ENCODE data around the gene KDM4D.
"Not testable (repeated sequence)": the region's sequence is repeated elsewhere in the genome, so short reads cannot be mapped to it uniquely, and the experiment has no call there.

KDM4D gene

DNA sequence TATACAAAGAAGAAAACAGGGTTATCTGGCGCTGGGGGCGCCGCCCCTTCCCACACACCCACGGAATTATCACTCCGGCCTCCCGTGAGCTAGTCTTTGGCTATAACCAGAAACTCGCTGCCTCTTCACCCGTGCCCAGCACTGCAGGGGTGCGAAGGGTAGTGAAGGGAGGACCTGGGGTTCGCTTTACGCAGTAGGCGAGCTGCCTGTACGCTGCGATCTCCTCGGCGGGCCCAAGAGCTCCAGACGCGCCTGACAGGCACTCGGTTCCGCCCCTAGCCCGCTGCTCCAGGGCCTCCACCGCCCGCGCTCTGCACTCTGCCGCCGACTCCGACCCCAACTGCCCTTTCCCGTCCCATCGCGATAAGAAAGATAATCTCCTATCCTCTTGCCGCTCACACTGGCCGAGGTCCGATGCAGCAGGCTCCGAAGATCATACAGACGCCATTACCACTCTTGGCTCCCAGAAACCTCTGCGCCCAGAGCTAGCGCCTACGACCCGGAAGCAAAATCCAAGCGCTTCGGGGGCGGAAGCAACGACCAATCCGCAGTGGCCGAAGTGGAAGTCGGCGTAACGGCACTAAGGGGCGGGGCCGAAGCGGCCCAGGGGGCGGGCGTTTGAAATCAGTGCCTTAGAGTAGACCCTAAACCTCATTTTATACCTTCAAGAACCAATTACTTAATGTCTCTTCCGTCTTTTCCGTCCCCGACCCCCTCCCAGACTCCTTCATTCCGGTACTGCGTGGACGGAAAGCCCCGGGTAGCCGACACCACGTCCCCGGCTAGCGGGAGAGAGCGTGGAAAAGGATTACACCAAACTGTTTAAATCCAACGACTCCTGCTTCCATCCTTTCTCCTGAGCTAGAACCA lies at the start of gene KDM4D, which contains the start of gene CWC15:
TSS of gene KDM4D (plus strand) at position 611 of the 870 bp plus-strand sequence. CDS start 23,664 bp downstream, outside the sequence.
TSS of gene CWC15 (minus strand) at position 458 of the 870 bp plus-strand sequence. CDS start 1,371 bp downstream, outside the sequence.
- H2AFZ ChIP-seq (ENCODE audit: low read depth, low read length): peak within 1 kb of the TSS; percentile 99
- H3K9me3 ChIP-seq (ENCODE audit: low read length): no peaks in the 10 kb centered on the region
- peak within 1 kb of the TSS; percentile 100 for H3K4me3 ChIP-seq (ENCODE audit: low read length)
- peaks cover 15% of the 10 kb centered on the region for H3K4me1 ChIP-seq (ENCODE audit: insufficient read depth, low read length)
- H3K36me3 ChIP-seq (ENCODE audit: insufficient read depth, low read length): peaks cover 39% of the 10 kb centered on the region
- no peaks in the 10 kb centered on the region for H3K27me3 ChIP-seq (ENCODE audit: insufficient read depth, low read length)

DNA sequence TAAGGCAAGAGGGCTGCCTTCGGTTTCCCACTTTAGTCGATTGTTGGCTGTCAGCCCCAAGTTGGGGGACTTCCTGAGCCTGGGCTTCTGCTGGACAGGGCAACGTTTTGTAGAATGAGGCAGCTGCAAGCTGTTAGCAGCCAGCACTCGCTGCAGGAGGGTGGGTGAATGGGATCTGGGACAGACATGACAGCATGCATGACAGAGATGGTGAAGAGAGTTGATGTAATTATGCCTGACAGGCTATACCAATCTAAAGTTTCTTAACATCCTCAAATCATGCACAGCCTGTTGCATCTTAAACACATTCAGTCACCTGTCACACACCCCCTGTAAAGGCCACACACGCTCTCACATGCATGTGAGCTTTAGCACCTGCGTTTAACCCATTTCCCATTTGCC lies 49.3 kb upstream of the KDM4D start:
- H3K36me3 ChIP-seq (ENCODE audit: insufficient read depth, low read length): no peaks in the 10 kb centered on the region
- no peaks in the 10 kb centered on the region for H3K9me3 ChIP-seq (ENCODE audit: low read length)
- H3K4me3 ChIP-seq (ENCODE audit: low read length): no peak overlapping the region
- no peaks in the 10 kb centered on the region for H3K27me3 ChIP-seq (ENCODE audit: insufficient read depth, low read length)
- peaks cover 33% of the 10 kb centered on the region for H3K4me1 ChIP-seq (ENCODE audit: insufficient read depth, low read length)
- H2AFZ ChIP-seq (ENCODE audit: low read depth, low read length): no peak overlapping the region

DNA sequence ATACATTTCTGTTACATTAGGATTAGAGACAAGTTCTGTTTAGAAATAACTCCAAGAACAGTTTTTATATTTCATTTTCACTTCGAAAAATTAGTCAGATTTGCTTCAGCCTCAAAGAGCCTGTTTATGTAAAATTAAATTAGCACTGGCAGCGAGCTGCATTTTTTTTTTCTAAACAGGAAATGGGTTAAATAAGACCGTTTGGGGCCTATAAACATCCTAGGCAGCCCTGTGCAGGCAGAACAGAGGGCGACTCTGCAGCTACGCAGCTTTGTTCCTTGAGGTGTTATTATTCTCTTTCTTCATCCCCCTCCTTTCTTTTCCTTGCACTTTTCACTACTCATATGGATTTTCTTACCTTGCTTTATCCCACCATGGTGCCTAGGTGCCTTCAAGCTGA lies 48.9 kb upstream of the KDM4D start:
- Histone ChIP-seq H2AFZ (ENCODE audit: low read depth, low read length) (no peak overlapping the region), H3K4me1 (ENCODE audit: insufficient read depth, low read length) (peaks cover 33% of the 10 kb centered on the region), H3K36me3 (ENCODE audit: insufficient read depth, low read length) (no peaks in the 10 kb centered on the region), H3K27me3 (ENCODE audit: insufficient read depth, low read length) (no peaks in the 10 kb centered on the region), H3K9me3 (ENCODE audit: low read length) (no peaks in the 10 kb centered on the region), H3K4me3 (ENCODE audit: low read length) (no peak overlapping the region)

DNA sequence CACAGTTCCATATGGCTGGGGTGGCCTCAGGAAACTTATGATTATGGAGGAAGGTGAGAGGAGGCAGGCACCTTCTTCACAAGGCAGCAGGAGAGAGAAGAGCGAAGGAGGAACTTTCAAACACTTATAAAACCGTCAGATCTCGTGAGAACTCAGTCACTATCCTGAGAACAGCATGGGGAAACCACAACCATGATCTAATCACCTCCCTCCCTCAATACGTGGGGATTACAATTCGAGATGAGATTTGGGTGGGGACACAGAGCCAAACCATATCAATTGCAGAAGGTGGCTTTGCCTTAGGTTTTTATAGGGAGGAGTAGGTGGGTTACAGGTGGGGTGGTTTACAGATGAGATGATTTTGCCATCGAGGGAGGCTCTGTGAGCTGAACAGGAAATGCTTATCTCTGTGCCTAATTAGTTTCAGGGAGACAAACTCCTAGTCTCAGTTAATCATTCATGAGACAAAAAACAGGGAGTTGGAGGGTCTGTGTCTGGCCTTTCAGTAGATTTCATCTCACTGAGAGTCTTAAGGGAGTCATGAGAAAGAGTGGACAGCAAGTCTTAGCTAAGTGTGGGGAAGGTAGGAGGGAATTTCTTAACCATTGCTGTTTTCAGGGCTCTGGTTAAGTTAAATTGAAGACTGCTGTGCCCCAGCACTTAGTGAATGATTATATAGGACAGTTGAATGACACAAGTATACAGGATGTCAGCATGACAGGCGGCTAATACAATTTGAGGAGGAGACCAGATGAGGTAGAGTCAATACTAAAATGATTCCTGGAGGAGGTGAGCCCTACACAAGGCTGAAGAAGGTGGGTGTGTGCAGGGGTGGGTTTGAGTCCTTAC lies 47.9 kb upstream of the KDM4D start:
- H3K4me1 ChIP-seq (ENCODE audit: insufficient read depth, low read length): peaks cover 33% of the 10 kb centered on the region
- no peaks in the 10 kb centered on the region for H3K9me3 ChIP-seq (ENCODE audit: low read length)
- no peak overlapping the region for H3K4me3 ChIP-seq (ENCODE audit: low read length)
- no peak overlapping the region for H2AFZ ChIP-seq (ENCODE audit: low read depth, low read length)
- no peaks in the 10 kb centered on the region for H3K36me3 ChIP-seq (ENCODE audit: insufficient read depth, low read length)
- H3K27me3 ChIP-seq (ENCODE audit: insufficient read depth, low read length): no peaks in the 10 kb centered on the region

DNA sequence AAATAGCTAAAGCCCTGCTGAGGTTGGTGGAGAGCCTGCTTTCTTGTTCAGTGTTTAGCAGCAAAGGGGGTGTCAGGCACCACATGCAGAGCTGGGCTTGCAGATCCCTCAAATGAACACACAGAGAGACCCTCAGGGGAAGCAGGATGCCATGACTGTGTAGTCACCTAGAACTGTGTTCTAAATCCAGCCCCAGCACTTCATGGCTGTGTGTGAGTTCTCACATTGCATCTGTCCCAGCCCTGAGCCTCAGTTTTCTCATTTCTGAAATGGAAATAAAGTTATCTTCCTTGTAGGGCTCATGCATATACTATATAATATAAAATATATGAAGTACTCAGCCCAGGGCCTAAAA lies 47.3 kb upstream of the KDM4D start:
- H3K27me3 ChIP-seq (ENCODE audit: insufficient read depth, low read length): no peaks in the 10 kb centered on the region
- no peaks in the 10 kb centered on the region for H3K36me3 ChIP-seq (ENCODE audit: insufficient read depth, low read length)
- H2AFZ ChIP-seq (ENCODE audit: low read depth, low read length): no peak overlapping the region
- peaks cover 33% of the 10 kb centered on the region for H3K4me1 ChIP-seq (ENCODE audit: insufficient read depth, low read length)
- H3K4me3 ChIP-seq (ENCODE audit: low read length): no peak overlapping the region
- no peaks in the 10 kb centered on the region for H3K9me3 ChIP-seq (ENCODE audit: low read length)

DNA sequence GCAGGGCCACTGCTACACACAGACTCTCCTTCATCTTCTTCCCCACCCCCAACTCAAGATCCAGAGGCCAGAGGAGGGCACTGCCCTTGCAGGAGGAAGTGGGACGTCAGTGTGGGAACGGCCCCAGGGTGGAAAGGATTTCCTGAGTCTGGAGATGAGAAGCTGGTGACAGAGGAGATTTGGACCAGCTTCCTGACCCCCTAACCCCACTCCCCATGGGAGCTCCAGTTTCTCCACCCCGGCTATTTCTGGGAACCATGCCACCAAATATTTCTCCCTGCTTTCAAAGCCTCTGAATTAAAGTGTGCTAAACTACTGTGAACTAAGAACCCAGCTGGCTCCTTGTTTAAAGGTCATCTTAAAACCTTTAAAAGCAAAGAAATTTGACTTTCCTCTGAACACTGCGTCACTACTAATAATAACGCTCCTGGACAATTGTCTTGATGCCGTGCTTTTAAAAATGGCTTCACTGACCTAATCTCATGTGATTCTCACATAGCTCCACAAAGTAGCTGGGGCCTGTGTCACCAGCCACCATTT lies 46.7 kb upstream of the KDM4D start:
- Histone ChIP-seq H2AFZ (ENCODE audit: low read depth, low read length) (no peak overlapping the region), H3K36me3 (ENCODE audit: insufficient read depth, low read length) (no peaks in the 10 kb centered on the region), H3K27me3 (ENCODE audit: insufficient read depth, low read length) (no peaks in the 10 kb centered on the region), H3K4me3 (ENCODE audit: low read length) (no peak overlapping the region), H3K4me1 (ENCODE audit: insufficient read depth, low read length) (peaks cover 30% of the 10 kb centered on the region), H3K9me3 (ENCODE audit: low read length) (no peaks in the 10 kb centered on the region)

DNA sequence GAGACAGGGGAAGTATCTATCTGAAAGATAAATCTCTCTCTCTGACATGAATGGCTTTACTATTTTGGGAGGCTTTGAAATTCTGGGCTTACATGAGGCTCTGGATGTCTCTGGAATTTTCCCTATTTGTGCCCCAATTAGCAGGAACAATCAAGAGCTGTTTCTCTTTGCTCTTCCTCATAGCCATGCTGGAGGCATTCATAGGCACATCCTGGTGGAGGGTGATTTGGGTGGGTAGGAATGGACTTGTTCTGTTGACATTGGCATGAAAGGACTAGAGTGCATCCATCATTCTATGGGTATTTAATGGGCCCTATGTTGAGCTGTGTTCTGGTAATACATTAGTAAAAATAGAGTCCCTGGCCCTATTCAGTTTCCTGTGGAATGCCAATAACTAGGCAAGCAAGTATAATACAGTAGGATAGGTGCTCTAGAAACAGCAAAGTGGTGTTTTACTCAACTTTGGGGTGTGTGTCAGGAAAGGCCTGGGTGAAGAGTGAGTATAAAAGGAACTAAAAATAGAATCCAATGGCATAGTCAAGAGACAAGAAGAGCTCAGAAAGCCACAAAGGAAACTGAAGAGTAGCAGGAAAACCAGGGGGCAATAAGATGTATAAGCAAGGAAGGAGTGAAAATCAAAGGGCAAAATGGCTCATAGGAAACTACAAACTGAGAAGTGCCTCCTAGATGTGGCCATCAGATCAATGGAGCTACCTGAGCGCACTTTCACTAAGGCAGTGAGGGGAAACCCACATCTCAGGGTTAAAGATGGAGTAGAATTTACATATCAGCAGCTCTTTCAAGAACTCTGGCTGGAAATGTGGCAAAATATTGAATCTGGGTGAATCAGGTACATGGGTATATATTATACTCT lies 45.2 kb upstream of the KDM4D start:
- no peaks in the 10 kb centered on the region for H3K9me3 ChIP-seq (ENCODE audit: low read length)
- H2AFZ ChIP-seq (ENCODE audit: low read depth, low read length): no peak overlapping the region
- peaks cover 14% of the 10 kb centered on the region for H3K4me1 ChIP-seq (ENCODE audit: insufficient read depth, low read length)
- H3K36me3 ChIP-seq (ENCODE audit: insufficient read depth, low read length): no peaks in the 10 kb centered on the region
- no peaks in the 10 kb centered on the region for H3K27me3 ChIP-seq (ENCODE audit: insufficient read depth, low read length)
- no peak overlapping the region for H3K4me3 ChIP-seq (ENCODE audit: low read length)

DNA sequence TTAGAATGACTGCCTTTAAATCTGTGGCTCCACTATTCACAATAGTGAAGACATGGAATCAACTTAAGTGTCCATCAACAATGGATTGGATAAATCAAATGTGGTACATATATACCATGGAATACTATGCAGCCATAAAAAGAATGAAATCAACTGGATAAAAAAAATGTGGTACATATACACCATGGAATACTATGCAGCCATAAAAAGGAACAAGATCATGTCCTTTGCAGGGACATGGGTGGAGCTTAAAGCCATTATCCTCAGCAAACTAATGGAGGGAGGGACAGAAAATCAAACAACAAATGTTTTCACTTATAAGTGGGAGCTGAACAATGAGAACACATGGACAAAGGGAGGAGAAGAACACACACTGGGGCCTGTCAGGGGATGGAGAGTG lies 41.4 kb upstream of the KDM4D start:
- not testable (repeated sequence) for H3K4me3 ChIP-seq (ENCODE audit: low read length); H3K9me3 ChIP-seq (ENCODE audit: low read length); H3K4me1 ChIP-seq (ENCODE audit: insufficient read depth, low read length); H3K36me3 ChIP-seq (ENCODE audit: insufficient read depth, low read length); H3K27me3 ChIP-seq (ENCODE audit: insufficient read depth, low read length); H2AFZ ChIP-seq (ENCODE audit: low read depth, low read length)

DNA sequence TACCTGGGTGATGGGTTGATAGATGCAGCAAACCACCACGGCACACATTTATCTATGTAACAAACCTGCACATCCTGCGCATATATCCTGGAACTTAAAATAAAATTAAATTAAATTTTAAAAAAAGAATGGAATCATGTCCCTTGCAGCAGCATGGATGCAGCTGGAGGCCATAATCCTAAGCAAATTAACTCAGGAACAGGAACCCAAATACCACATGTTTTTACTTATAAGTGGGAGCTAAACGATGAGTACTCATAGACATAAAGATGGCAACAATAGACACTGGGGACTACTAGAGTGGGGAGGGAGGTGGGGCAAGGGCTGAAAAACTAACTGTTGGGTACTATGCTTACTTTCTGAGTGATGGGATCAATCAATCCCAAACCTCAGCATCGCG lies 41.0 kb upstream of the KDM4D start:
- Histone ChIP-seq H3K4me1 (ENCODE audit: insufficient read depth, low read length) (peaks cover 6% of the 10 kb centered on the region), H3K27me3 (ENCODE audit: insufficient read depth, low read length) (no peaks in the 10 kb centered on the region), H2AFZ (ENCODE audit: low read depth, low read length) (no peak overlapping the region), H3K36me3 (ENCODE audit: insufficient read depth, low read length) (no peaks in the 10 kb centered on the region), H3K9me3 (ENCODE audit: low read length) (no peaks in the 10 kb centered on the region), H3K4me3 (ENCODE audit: low read length) (no peak overlapping the region)

DNA sequence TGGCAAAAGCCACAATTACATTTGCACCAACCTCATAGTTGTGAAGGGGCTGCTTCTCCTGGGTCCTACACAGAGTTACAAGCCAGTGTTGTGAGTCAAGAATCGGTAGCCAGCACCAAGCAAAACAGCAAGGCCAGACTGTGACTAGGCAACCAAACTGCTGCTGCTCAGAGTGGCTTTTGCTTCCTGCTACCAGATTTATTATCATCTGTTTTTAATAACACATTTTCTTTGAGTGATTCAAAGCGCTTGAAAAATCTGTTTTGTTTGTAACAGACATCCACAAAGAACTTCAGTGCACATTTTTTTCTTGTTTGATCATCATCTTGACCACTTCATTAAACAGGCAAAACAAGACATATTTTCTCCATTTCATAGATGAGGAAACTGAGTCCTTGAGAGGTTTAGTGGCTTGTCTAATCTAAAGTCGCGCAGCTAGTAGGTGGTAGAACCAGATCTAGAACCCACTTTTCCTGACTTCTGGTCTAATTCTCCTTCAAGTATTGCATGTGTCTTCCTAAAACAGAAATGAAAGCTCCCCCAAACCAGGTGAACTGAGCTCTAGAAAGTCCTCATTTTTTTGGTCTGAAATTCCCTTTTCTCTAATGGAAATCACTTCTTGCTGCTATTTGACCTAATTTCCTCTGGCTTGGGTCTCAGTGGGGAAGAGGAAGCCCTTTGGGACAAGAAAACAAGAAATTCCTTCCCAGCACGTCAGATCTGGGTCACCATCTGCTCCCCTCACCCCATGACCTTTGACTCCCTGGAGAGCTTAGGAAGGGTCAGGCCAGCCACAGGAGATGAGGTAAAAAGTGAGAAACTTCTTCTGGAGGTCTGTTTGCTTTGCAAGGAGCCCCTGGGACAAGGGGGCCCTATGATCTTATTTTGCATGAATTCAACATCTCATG lies 40.0 kb upstream of the KDM4D start:
- Histone ChIP-seq H2AFZ (ENCODE audit: low read depth, low read length) (no peak overlapping the region), H3K4me3 (ENCODE audit: low read length) (no peak overlapping the region), H3K36me3 (ENCODE audit: insufficient read depth, low read length) (no peaks in the 10 kb centered on the region), H3K27me3 (ENCODE audit: insufficient read depth, low read length) (no peaks in the 10 kb centered on the region), H3K4me1 (ENCODE audit: insufficient read depth, low read length) (peaks cover 6% of the 10 kb centered on the region), H3K9me3 (ENCODE audit: low read length) (no peaks in the 10 kb centered on the region)

DNA sequence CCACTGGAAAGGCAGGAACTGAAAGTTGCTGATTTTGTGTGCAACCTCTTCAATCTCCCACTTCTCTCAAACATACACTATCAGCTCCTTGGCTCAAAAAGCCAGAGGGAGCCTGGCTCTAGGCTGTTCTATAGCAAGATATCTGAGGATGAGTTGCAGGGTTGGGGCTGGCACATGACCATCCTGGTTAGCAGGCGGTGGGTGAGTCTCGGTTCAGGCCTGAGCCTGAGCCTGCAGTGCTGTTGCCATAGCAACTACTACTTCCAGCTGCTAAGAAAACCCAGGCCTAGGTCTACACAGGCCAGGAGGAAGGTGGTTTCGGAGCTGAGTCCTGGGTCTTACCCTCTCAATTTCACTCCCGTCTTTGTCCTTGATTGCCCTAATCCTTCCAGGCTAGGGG lies 39.1 kb upstream of the KDM4D start:
- no peak overlapping the region for H2AFZ ChIP-seq (ENCODE audit: low read depth, low read length)
- no peak overlapping the region for H3K4me3 ChIP-seq (ENCODE audit: low read length)
- no peaks in the 10 kb centered on the region for H3K36me3 ChIP-seq (ENCODE audit: insufficient read depth, low read length)
- no peaks in the 10 kb centered on the region for H3K27me3 ChIP-seq (ENCODE audit: insufficient read depth, low read length)
- no peaks in the 10 kb centered on the region for H3K9me3 ChIP-seq (ENCODE audit: low read length)
- H3K4me1 ChIP-seq (ENCODE audit: insufficient read depth, low read length): peaks cover 6% of the 10 kb centered on the region

DNA sequence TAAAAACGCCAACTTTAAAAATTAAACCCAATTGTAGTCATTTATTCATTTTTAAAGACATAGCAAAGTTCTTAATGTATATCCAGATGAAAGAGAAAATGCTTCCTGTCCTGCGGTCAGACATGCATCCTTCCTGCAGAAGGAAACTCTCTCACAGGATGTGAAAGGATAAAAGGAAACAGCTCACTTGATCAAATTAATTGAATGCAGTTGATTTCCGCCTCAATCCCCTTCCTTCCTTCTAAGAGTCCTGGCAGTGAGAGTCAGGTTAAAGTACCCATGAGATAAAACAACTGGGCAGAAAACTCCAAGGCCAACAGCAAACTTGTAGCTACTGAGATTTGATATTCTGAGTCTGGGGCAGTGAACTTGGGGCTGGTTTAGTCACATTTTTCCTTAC lies 38.7 kb upstream of the KDM4D start:
- peaks cover 6% of the 10 kb centered on the region for H3K4me1 ChIP-seq (ENCODE audit: insufficient read depth, low read length)
- H3K9me3 ChIP-seq (ENCODE audit: low read length): no peaks in the 10 kb centered on the region
- no peaks in the 10 kb centered on the region for H3K36me3 ChIP-seq (ENCODE audit: insufficient read depth, low read length)
- H2AFZ ChIP-seq (ENCODE audit: low read depth, low read length): no peak overlapping the region
- no peak overlapping the region for H3K4me3 ChIP-seq (ENCODE audit: low read length)
- H3K27me3 ChIP-seq (ENCODE audit: insufficient read depth, low read length): no peaks in the 10 kb centered on the region
